ENCODE data around the gene MAP2K6. TPM values are rescaled to one million over a fixed set of nuclear protein-coding genes. Genes with fewer than 3 reads are reported as not detected.

MAP2K6 gene
- total RNA-seq, 4 donors from 2014 or later, result 12.1 to 20.5 (median 17.2) TPM

- H3K9me3 ChIP-seq, result no peaks in the 10 kb centered on the region
- no peak overlapping the region for H3K27ac ChIP-seq
- H3K36me3 ChIP-seq, result no peaks in the 10 kb centered on the region
- no peak for DNase-seq
- no peaks in the 10 kb centered on the region for H3K4me1 ChIP-seq
- no peak for TF ChIP-seq POLR2A (IDR thresholded peaks at IDR 0.05)
- TF ChIP-seq CTCF (IDR thresholded peaks at IDR 0.05), result no peak
- no peaks in the 10 kb centered on the region for H3K27me3 ChIP-seq
- no peak overlapping the region for H3K4me3 ChIP-seq
Measured at GRCh38 chr17:69593351-69593715, 178.8 kb downstream of the MAP2K6 start.

- Histone ChIP-seq H3K27ac (no peak overlapping the region), H3K9me3 (no peaks in the 10 kb centered on the region), H3K4me1 (no peaks in the 10 kb centered on the region), H3K4me3 (no peak overlapping the region), H3K27me3 (no peaks in the 10 kb centered on the region), H3K36me3 (no peaks in the 10 kb centered on the region)
- no peak for TF ChIP-seq CTCF (IDR thresholded peaks at IDR 0.05)
- TF ChIP-seq POLR2A (IDR thresholded peaks at IDR 0.05), result no peak
- no peak for DNase-seq
Measured at GRCh38 chr17:69593716-69594115, 179.2 kb downstream of the MAP2K6 start.

- no peak for DNase-seq
- no peak for TF ChIP-seq CTCF (IDR thresholded peaks at IDR 0.05)
- no peak for TF ChIP-seq POLR2A (IDR thresholded peaks at IDR 0.05)
- Histone ChIP-seq H3K4me3 (no peak overlapping the region), H3K27ac (no peak overlapping the region), H3K36me3 (no peaks in the 10 kb centered on the region), H3K27me3 (no peaks in the 10 kb centered on the region), H3K9me3 (no peaks in the 10 kb centered on the region), H3K4me1 (no peaks in the 10 kb centered on the region)
Measured at GRCh38 chr17:69594641-69595040, 180.1 kb downstream of the MAP2K6 start.

- TF ChIP-seq POLR2A (IDR thresholded peaks at IDR 0.05) (no peak), CTCF (IDR thresholded peaks at IDR 0.05) (no peak)
- Histone ChIP-seq H3K4me3 (no peak overlapping the region), H3K27ac (no peak overlapping the region), H3K4me1 (no peaks in the 10 kb centered on the region), H3K9me3 (no peaks in the 10 kb centered on the region), H3K27me3 (no peaks in the 10 kb centered on the region), H3K36me3 (no peaks in the 10 kb centered on the region)
- no peak for DNase-seq
Measured at GRCh38 chr17:69596141-69596540, 181.6 kb downstream of the MAP2K6 start.

GRCh38 chr17:69597898-69598692 is 183.6 kb downstream of the MAP2K6 start:
- H3K27ac ChIP-seq, result no peak overlapping the region
- TF ChIP-seq POLR2A (IDR thresholded peaks at IDR 0.05) (no peak), CTCF (IDR thresholded peaks at IDR 0.05) (no peak)
- H3K4me3 ChIP-seq, result no peak overlapping the region
- H3K36me3 ChIP-seq, result no peaks in the 10 kb centered on the region
- no peaks in the 10 kb centered on the region for H3K27me3 ChIP-seq
- H3K9me3 ChIP-seq, result no peaks in the 10 kb centered on the region
- no peaks in the 10 kb centered on the region for H3K4me1 ChIP-seq
- no peak for DNase-seq

Data from Peyer's patch (tissue), 4 donors.